Measurements from ENCODE around the gene KIF6.

Gene KIF6

DNA sequence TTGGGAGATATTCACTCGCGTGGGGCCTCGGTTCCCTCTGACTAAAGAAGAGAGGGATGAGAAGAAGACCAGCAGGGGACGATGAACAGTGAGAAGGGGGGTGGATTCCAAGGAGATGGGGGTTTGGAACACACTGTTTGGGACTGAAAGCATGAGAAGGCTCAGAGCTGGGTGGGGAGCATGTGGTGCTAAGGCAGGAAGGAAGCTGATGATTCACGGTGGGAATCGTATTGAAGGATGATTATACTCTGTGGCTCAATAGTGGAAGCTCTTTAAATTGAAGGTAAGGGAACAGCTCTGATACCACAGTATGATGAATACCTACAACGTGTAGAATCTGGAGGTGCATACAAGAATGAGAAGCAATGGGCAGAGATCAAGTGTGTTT, 285.2 kb downstream of the KIF6 start:
- no peak for DNase-seq

DNA sequence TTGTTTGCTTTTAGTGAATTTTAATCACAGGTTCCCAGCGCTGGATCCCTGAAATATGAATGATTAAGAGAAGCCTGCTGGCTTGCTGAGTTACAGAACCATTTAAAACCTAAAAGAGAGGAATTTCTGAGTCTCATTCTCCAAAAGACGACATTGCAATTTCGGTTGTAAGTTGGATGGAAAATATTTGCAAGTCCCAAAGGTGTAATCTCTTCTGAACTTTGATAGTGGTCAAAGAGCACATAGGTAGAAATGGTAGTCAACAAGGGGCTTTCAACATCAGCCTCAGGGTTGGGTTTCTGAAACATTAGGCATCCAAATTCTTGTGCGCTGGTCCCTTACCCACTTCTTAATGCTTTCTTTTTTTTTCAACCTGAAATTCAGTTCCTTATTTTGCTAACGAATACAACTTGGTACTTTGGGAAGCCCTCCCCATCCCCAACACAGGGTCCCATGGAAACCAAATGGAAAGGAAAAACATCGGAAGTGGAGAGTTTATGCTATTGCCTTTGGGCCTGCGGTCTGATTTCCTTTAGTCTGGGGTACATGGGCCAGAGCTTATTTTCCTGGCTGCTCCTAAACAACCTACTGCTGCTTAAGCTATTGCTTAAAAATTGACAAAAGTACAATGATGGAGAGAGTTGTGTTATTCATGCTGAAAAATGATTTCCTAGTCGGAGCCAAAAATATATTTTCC, 285.7 kb downstream of the KIF6 start:
- DNase-seq: no peak

DNA sequence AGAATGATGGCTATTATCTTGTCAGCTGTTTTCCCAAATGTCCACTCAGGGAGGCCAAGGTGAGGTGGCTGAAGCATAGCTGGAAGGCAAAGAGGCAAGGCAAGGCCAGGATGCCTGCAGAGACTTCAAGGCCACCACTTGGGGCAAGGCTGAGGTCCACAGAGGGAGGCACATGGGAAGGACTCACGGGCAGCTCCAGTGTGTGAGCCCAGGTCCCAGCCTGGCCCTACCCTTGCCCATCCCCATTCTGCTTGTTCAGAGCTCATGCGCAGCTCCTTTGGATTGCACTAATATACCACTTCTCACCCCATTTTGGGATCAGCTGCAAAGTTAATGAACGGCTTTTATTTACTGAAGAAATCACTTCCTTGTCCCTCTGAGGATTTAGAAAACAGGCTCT, 291.6 kb downstream of the KIF6 start:
- DNase-seq: no peak

DNA sequence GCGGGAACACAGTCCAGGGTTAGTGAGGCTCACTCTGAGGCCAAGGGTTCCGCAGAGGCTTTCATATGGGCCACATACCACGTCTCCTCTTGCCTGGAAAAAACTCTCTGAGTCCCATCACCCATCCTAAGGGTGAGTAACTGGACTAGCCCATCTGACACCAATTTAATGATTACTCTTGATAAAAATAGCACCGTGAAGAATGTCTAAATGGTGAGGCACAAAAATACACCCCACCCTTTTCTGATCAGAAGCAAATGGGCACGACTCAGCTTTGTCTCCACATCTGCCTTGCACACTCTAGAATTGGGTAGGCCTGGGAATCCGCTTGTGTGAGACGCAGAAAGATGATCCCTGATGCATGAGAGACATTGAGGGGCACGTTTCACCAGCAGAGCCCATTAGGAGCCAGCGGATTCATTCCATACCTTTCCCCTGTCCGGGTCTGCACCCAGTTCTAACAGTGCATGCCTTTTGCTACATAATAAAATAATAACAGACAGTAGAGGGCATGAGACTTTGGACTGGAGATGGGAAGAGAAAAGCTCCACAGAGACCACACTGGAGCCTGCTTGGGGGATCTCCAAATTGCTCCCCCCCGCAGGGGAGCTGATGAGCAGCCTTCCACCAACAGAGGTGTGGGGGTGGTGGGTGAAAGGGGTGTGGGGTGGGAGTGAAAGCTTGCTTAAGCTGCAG, 292.7 kb downstream of the KIF6 start:
- no peak for DNase-seq

DNA sequence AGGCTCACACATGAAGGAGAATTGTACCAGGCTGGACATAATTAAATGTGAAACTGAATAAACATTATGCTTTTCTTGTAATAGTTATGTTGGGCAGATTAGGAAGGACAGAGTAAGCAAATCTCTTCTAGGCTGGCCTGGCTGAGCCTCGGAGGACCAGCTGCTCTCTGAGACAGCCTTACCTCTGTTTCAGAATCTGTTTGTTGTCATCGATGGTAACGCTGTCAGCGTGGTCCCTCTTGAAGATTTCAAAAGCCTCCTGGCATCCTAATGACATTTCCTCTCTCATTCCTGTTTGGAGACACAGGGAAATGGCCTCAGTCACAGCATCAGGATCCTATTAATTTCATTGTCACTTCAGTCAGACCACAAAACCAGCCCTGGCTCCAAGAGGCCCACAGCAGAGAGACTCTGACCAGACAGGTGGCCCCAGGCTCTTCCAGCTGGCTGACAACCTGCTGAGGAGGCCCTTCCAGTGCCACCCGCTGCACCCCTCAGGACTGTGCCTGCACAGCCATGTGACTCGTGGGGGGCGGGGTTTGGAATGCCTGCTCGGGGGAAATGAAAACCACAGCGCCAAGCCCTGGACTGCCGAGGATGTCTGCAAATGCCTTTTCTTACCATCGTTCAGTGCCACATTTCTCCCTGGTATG, 294.2 kb downstream of the KIF6 start:
- DNase-seq: peak; percentile 86

DNA sequence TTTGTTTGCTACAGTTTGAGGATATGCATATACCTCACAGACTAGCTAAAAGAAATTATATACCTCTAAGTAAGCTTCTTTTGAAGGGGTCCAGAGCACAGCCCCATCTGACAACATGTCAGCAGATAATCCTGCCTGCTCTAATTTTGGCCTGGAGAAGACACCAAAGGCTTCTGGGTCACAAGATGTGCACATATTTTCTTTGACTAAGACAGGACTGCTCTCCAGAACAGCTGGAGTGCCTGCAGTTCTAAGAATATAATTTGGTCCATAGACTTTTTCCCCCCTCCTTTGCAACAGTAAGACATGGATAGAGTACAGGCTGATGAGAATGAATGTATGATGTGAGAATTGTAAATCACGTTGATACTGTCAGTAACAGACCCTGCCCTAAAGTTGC, 294.8 kb downstream of the KIF6 start:
- DNase-seq: no peak

DNA sequence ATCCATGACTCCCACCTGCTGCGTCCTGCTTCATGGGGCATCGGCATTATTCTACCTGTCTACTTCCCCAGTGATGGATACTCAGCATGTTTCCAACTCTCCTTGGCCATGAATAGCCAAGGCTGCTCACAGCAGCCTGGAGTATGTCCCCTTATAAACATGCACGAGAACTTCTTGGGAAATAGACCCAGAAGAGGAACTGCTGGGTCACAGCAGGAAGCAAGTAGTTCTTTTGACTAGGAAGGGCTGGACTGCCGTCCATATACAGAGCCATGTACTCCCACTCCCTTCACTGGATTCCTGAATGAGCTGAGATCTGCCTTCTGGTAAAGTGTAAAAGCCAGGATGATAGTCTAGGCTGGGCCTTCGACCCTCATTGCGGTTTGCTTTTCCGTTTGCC, 296.4 kb downstream of the KIF6 start:
- no peak for DNase-seq

DNA sequence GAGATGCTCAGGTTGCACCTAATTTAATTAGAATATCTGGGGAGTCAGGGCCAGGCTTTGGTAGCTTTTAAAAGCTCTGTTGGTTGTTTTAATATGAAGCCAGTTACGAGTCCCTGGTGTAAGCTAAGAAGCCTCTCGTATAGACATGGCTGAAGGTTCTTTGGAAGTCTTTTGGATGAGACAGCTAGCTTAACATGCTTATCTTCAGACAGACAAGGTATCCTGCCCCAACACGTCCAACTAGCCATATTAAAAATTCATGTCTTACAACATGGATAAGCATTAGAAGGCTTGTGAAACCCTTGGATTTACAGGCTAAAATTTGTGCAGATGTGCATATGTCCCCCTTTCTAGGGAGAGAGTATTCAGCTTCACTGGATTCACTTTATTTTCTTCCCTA, 297.1 kb downstream of the KIF6 start:
- DNase-seq: no peak

DNA sequence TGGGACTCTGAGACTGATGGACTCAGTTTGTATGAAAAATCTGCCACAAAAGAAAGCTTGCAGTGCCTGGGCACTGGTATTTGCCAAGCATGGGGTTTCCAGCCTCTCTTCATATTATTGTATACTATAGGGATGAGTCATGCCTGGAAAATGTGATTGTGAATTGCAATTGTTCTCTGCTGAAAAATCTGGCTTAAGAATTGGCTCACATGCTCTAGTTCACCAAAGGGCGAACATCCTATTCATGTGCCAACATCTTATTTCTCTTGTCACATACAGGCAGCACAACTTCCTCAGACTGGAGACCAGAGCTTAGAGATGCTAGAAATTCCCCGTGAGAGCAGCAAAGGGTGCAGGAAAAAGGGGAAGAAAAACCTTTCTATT, 299.1 kb downstream of the KIF6 start:
- DNase-seq: no peak

DNA sequence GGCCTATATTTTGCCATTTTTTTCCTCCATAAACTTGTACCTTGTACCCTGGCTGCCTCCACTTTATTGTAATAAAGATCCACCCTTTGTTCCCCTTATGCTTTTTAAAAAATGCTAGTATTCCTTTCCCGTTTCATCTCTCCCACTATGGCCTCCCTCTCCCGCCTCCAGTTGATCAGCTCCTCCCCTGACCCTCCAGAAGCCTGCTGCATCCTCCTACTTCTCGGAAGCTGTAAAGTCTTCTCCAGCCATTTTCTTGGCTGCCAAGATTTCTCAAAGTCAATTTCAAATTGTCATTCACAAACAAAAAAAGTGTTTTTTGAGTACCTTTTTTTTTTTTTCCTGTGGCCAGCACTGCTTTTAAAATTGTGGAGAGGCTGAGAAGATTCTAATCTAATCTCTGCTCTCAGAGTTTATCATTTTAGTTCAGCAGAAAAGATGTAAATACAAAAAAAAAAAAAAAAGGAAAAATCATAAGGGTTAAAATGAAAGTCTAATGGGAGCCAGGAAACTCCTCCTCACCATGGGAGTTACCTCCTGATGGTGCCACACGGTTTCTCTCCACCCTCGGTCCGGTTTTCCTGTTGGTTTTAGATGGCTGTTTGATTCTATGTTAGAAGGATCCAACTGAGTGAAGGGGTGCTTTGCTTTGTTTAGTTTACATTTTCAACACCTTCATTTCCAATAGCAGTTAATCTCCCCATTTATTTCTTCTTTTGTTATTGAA, 299.7 kb downstream of the KIF6 start:
- DNase-seq: no peak

DNA sequence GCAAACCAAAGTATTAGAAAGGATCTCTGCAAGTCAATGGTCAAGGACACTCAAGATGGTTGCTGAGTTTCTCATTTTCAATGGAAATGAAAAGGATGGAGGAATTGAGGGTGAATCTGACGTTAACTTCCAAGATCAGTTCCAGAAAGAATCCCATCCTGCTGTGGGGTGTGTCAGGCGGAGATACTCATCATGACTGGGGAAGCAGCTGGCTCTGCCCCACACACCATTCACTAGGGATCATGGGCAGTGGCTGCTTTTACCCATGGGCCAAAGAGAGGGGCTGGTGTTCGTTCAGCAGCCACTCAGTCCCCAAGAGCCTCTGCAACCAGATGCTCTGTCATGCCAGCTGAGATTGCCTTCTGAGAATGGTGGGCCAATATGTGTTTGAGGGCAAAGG, 300.4 kb downstream of the KIF6 start:
- no peak for DNase-seq

DNA sequence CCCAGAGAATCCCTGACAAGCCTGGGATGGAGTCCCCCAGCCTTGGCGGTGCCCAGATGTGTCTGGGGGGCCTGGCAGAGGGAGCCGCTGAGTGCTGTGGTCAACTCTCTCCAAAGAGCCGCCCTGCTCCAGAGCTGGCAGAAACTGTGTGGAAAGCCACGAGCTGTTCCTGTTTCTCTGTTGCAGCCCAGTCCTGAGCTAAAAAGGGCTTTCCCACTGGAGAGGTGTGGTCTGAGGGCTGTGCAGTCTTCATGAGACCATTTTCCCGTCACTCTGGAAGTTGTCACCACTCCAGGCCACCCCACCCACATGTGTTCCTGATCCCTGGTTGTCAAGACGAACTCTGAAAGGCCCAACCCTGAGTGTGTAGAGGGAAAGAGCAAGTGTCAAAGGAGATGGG, 303.0 kb downstream of the KIF6 start:
- DNase-seq: no peak

DNA sequence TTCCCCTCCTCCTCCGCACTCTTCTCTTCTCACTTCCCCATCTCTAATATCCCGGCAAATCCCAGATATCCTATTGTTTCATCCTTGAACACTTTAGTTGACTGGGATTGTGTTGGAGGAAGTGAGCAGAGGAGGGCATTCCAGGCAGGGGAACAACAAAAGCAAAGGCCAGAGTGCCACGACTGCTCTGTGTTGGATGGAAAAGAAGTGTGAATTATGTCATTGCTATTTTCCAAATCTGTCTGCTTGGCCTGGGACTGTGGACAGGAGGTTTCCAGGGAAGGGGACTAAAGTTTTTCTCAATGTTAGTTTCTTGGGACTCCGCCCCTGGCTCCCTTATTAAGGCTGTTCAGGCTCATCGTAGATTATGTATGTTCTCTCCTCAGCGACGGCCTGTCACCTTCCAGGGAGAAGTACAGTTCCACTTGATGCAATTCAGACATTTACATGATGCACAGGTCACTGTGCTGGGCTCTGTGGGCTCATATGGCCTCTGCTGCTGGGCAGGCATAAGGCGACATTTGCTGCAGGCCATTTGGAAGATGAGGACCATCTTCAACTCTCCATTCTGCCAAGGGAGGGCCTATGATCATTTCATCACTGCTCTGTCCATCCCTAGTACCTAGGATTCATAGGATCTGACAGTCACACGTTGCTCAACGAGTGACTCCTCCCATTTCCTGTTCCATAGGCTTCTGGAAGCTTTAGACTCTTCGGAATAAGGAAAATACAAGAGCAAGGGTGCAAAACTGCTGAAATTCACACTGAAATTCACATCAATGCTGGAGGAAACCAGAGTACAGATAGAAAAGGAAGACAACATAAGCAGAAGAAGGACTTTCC, 303.6 kb downstream of the KIF6 start:
- no peak for DNase-seq

DNA sequence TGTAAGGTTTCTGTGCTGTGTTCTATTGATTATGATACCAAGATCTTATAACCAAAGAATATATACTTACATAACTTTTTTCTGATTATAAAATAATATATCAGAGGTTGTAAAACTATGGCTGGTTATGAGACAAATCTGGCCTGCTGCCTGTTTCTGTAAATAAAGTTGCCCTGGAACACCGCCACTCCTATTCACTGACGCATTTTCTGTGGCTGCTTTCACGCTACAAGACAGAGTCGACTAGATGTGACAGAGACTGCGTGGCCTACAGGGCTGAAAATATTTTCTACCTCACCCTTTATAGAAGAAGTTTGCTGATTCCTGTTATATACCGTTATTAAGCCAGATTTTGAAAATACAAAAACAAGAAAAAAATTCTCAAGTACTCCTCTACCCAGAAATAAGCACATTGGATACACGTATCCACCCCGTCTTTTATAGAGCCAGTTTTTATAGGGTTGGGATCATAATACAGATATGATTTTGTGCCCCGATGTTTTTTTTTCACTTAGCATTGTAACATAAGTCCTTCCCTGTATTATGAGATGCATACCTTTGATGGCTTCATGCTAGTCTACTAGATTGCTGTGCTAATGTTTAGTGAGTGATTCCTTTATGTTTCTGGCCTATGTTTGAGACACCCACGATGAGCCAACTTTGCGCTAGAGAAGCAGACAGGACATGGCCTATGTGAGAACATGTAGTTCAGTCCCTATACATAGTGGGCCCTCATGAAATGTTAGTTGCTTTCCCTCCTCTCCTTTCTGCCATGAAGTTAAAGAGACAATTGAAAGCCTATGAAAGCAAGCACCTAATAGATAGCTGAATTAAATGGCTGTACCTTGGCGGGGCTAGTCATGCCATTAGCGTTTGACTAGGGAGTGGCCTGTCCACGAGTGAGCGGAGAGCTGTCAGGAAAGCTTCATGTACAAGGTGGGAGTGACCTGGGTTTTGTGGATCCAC, 304.6 kb downstream of the KIF6 start:
- DNase-seq: no peak

DNA sequence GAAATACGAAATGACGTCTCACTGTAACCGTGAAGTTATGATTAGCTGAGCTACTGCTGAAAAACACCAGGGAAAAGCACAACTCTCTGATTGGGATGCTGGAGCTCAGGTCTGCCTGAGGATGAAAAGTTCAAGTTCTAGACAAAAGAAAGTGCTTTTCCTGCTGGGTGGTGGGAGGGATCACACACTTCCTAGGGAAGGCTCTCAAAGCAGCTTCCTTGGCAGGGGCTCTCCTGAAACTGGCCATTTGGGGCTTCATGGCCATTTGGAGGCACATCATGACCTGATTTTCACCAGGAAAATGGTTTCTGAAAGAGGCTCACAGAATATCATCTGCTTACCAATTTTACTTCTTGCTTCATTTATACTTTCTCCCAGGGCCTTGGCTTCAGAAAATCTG, 305.6 kb downstream of the KIF6 start:
- no peak for DNase-seq

DNA sequence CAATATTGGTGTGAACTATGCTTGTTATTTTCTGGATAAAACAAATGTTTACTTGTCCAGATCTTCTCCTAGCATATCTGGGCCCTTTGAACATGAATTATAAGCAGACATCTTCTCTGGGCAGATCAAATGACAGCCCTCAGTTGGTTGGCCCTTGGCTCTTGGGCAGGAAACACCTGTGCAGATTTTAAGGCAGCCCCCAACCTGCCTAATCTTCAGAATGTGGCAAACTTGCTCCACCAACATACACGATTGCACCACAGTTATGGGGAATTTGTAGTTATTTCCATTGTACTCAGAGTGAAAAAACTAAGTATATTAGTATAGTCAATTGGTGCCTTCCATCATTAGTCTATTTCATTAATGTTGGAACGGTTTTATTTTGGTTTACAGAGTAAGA, 307.8 kb downstream of the KIF6 start:
- DNase-seq: no peak

DNA sequence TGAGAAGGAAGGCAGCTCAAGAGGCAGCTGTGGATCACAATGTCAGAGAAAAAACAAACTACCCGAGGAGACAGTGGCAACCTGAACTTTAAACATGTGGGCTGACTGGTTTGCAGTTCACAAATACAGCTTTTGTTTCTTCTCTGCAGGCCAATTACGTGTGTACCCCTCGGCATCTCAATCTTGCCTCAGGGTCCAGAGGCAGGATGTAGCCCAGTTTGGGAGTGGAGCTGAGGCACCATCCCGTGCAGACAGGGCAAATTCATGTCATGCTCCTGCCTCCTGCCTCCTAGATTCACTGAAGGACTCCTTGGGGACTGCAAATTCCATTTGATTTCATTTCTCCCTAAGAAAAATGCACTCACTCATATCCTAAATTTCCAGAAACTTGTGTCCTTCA, 308.5 kb downstream of the KIF6 start:
- DNase-seq: no peak

DNA sequence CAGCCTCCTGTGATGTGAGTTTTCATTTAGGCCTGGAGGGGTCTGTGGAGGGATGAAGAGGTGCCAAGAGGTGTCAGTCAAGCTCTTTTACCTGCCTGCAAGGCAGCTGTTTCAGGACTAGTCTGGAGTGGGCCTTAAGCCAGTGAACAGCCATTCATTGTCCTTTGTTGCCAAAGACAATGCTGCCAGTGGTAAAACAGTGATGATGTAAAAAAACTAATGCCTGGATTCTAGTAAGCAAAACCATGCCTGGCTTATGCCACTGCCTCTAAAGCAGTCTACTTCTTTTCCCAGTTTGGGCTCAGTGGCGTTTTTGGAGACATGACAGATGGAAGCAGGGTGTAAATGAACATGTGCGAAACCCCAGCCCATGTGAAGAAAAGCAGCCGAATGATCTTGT, 309.2 kb downstream of the KIF6 start:
- DNase-seq: no peak

DNA sequence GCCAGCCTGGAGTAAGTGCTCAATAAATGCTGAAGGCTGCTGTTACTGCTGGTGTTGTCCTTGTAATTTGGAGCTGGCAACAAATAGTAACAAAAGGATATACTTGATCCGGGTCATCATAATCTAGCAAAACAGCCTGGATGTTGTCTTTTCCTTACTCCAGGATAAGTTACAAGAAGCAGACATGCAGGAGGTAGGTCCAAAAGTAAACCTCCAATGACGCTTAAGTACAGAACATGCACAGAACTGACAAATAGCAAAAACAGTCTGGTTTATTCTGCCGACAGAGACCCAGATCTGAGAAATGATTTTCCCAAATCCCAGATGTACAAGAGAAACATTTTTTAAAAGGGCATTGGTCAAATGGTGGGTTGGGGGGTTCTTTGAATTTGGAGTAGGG, 309.7 kb downstream of the KIF6 start:
- DNase-seq: no peak

DNA sequence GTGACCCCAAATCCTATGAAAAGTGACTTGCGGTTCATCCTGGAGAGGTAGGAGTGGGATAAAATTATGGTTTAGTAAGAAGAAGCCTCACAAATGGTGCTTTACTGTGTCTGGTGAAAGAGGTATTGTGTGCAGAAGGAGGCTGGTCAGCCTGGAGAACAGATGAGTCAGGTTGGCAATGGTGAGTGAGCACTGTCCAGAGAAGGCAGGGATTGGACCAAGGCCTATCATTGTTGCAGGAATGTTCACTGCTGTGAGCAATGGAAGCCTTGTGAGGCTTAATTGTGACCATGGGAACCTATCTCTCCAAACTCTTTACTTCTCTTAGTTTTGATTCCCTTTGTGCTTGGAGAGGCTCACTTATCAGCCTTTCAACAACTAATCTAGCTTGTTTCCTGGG, 313.7 kb downstream of the KIF6 start:
- DNase-seq: no peak

DNA sequence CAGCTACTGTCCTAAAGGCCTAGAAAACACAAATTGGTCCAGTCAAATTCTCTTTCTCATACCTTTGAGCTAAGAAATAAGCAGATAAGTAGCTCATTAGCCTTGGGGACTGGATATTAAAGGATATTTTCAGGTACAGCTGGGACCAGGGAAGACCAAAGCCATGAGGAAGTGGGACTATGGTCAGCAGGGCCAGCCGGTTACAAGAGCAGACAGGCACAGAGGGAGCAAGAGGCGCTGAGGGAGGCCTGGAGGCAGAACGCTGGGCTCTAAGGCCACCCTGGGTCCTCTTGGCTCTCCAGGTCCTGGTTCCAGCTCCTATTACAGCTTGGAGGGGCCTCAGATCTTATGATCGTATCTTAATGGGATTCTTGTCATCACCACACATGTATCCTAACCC, 314.2 kb downstream of the KIF6 start:
- DNase-seq: no peak

DNA sequence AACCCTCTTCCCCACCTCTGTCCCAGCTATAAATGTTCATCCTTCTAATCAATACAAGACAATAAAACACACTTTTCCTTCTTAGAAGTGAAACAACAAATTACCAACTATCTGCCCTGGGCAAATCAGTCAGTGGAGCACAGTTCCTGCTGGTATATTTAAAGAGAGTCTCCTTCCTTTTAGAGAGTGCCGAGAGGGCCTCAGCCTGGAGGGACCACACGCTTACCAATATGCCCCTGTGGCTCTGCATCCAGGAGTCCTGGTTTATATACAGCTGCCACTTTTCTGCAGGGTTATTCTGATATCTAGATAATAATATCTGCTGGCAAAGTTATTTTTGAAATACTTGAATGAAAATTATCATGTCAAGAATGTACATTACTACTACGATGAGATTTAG, 315.3 kb downstream of the KIF6 start:
- no peak for DNase-seq

Data from DMS79 treated with DMSO at 0.1 percent for 48 hours (cell line).